ENCODE results near the gene CCR5AS.
"Not testable (repeated sequence)": the region's sequence is repeated elsewhere in the genome, so short reads cannot be mapped to it uniquely, and the experiment has no call there.

CCR5AS gene

DNA sequence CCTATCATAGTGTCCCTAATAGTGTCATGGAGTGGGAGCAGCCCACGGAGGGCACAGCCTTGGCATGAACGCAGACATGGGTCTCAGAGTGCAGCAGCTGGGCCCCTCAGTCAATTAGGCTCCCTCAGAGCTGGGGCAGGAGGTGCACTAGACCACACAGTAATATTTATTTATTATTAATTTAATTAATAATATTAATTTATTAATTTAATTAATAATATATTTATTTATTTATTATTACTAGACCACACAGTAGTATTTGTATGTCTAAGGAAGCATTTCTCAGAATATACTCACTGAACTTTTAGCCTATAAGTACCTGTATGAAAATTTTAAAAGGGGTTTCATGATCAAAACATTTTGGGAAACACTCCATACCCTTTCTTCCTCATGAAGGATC is 5.3 kb downstream of the CCR5AS start:
- no peak for DNase-seq

- no peak for DNase-seq
Observed at GRCh38 chr3:46400846-46401245, 6.0 kb downstream of the CCR5AS start.

DNA sequence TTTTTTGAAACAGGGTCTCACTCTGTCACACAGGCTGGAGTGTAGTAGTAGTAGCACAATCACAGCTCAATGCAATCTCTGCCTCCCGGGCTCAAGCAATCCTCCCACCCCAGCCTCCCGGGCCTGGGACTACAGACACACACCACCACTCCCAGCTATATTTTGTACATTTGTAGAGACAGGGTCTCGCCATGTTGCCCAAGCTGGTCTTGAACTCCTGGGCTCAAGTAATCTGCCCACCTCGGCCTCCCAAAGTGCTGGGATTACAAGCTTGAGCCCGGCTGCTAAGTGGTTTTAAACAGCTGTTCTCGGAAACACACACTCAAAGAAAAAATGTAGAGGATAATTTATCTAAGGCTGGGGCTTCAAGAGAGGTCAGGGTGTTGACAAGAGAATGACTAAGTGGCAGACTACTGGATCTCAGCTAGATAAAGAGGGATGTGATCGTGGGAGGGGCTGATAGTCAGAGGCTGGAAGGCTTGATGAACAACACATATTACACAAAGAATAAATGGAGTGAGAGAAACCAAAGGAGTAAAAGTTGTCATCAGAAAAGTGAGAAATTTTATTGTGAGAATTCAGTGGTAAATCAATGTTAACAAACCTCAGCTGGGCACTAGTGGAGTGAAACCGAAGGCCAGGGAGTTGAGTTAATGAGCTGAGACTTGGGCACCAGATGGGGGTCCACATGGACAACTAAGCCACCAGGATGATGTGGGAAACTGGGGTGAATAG is 6.7 kb downstream of the CCR5AS start:
- DNase-seq: no peak

DNA sequence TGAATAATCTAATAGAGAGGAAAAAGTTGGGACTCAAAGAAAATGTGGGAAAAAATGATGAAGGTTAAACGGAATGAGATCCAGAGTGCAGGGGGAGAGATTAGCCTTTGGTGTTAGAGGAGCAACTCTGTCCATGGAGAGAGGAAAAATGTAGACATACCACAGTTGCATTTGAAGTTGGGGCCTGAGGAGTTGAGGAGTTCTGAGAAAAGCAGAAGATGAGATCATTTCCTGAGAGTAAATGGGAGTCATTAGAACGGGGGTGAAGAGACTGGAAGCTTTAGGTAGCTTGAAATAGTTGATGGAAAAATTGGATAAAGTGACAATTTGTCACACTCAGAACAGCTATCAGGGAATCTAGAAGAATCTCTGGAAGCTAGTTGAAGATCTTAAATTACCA is 7.3 kb downstream of the CCR5AS start:
- DNase-seq: no peak

GRCh38 chr3:46399098-46399497 is 7.8 kb downstream of the CCR5AS start:
- no peak for DNase-seq

- DNase-seq: no peak
Observed at GRCh38 chr3:46398186-46398955, 8.5 kb downstream of the CCR5AS start.

GRCh38 chr3:46397111-46397510 is 9.8 kb downstream of the CCR5AS start:
- no peak for DNase-seq

- DNase-seq: no peak
Observed at GRCh38 chr3:46395766-46396530, 10.9 kb downstream of the CCR5AS start.

GRCh38 chr3:46395210-46395661 is 11.6 kb downstream of the CCR5AS start:
- DNase-seq: no peak

- DNase-seq: no peak
Observed at GRCh38 chr3:46393554-46394434, 13.1 kb downstream of the CCR5AS start.

GRCh38 chr3:46393011-46393410 is 13.9 kb downstream of the CCR5AS start:
- no peak for DNase-seq

DNA sequence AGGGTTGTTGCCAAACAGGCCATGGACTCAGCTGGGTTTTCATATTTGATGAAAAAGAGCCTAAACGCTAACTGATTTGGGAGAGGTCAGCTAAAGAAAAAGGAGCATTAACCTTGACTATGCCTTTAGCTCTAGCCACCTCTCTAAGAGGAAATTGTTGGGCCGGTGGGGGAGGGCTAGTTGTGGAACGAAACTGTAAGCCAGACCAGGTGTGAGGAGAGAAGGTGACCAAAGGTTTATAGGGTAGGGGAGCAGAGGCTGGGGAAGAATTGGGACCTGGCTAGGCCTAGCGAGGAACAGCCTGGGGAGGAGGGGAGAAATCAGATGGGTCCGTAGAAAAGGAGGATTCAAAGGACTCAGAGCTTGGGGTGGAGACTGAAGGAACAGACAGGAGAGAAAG is 15.3 kb downstream of the CCR5AS start:
- DNase-seq: not testable (repeated sequence)

DNA sequence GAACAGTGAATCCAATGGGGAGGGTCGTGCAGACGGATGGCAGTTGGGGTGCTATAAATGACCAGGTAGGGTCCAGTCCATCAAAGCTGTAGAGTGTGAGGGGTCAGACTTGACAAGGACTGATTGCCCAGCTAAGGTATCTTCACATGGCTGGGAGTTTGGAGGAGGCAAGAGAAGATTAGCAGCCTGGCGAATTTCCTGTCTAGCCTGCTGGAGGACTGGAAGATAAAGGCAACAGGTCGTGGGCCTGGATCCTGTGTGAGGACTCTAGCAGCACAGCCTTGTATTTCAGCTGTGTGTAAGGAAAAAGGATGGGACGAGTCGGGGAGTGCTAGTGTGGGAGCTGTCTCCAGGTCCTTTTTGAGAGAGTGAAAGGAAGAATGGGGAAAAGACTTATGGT is 17.6 kb downstream of the CCR5AS start:
- no peak for DNase-seq

DNA sequence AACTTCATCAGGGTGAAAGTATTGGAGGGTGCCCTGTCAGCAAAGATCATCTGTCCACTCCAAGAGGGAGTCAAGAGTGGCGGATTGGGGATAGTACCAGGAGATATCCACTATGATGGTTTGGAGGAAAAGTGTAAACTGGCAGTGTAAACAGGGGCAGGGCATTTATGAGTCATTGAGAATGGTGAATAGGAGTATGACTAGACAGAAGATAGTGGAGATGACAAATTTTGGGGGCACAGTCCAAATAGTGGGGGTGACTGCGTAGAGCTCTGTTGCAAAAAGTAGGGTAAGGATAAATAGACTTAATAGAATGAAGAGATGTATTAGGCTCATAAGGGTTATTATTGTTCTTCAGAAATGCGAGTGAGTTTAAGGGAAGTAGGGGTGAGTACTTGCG is 18.0 kb downstream of the CCR5AS start:
- not testable (repeated sequence) for DNase-seq

DNA sequence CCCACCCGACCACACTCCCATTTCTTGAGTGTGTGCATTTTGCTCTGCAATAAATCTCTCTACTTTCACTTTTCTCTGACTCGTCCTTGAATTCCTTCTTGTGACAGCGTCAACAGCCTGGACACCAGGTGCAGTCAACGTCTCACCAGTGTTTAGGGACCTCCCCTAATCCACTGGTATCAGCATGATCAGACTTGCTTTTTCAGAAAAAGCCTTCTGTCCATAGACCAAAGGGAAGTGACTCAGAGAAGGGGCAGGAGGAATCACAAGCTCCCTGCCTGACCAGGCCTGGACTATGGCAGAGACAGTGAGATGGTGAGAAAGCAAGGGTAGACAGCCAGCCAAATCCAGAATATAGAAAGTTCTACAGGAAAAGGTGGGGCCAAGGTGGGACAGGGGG is 20.7 kb downstream of the CCR5AS start:
- DNase-seq: no peak

GRCh38 chr3:46383951-46384330 is 22.9 kb downstream of the CCR5AS start:
- no peak for DNase-seq

- no peak for DNase-seq
Observed at GRCh38 chr3:46383211-46383950, 23.5 kb downstream of the CCR5AS start.

DNA sequence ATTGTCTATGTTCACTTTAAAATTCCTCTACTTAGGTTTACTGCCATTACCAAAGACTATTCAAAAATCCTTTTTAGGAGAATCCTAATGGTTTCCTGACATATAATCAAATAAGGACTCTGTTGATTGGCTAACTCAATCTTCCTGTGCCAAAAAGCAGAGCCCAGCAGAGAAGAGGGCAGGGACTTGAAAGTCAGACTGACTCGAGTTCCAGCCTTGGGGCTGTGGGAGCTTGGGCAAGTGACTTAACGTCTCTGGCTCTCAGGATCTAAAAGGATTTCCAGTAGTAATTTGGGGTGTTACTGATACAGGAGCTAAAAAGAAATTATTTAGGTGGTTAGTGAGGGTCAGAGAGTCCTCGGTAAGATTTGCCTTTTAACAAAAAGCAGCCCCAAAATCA is 25.2 kb downstream of the CCR5AS start:
- no peak for DNase-seq

DNA sequence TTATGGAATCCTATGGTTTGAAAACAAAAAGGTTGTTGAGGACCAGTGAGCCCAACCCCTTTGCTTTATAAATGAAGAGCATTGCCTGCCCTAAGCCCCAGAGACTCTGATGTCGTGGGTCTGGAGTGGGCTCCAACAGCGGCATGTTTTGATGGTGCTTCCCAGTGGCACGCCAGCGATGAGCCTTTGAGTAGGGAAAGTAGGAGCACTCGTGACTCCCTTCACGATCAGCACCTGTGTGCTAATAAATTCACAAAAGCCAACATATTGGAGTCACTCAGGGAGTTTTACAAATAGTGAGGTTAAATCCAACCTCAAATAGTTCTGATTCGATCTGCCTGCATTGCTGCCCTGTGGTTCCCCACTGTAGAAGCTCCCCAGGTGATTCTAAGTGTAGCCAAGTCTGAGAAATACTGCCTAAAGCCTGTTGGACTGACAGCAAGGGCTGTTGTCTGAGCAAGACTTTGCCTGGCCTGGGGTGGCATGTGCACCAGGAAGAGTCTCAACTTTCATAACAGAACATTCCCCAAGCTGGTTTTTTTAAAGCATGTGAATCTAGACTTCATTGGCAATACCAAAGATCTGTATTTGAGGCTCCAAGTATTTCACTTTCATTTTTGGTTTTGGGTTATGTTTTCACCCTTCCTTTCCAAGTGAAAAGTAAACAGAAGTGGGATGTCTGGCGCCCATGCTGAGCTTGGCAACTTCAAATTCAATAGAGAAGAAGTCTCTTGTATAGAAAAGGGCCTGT is 26.2 kb downstream of the CCR5AS start:
- no peak for DNase-seq

GRCh38 chr3:46378426-46378942 is 28.4 kb downstream of the CCR5AS start:
- DNase-seq: peak; percentile 68

DNA sequence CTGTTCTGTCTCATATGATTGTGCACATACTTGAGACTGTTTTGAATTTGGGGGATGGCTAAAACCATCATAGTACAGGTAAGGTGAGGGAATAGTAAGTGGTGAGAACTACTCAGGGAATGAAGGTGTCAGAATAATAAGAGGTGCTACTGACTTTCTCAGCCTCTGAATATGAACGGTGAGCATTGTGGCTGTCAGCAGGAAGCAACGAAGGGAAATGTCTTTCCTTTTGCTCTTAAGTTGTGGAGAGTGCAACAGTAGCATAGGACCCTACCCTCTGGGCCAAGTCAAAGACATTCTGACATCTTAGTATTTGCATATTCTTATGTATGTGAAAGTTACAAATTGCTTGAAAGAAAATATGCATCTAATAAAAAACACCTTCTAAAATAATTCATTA is 31.1 kb downstream of the CCR5AS start:
- no peak for DNase-seq
